ENCODE data around the gene RALGAPA2.

Gene RALGAPA2

GRCh38 chr20:20423117-20423516 is 289.3 kb downstream of the RALGAPA2 start:
- Histone ChIP-seq H3K36me3 (ENCODE audit: control insufficient read depth, low read depth, low read length) (no peaks in the 10 kb centered on the region), H3K27ac (ENCODE audit: low read length) (no peak overlapping the region), H3K9me3 (ENCODE audit: control insufficient read depth, low read depth, low read length) (no peaks in the 10 kb centered on the region), H3K27me3 (ENCODE audit: control insufficient read depth, insufficient read depth, low read length) (no peaks in the 10 kb centered on the region), H3K4me3 (ENCODE audit: low read length) (no peak overlapping the region), H3K9ac (ENCODE audit: low read length) (no peak overlapping the region), H3K4me1 (ENCODE audit: control insufficient read depth, low read depth, low read length) (no peaks in the 10 kb centered on the region)

DNA sequence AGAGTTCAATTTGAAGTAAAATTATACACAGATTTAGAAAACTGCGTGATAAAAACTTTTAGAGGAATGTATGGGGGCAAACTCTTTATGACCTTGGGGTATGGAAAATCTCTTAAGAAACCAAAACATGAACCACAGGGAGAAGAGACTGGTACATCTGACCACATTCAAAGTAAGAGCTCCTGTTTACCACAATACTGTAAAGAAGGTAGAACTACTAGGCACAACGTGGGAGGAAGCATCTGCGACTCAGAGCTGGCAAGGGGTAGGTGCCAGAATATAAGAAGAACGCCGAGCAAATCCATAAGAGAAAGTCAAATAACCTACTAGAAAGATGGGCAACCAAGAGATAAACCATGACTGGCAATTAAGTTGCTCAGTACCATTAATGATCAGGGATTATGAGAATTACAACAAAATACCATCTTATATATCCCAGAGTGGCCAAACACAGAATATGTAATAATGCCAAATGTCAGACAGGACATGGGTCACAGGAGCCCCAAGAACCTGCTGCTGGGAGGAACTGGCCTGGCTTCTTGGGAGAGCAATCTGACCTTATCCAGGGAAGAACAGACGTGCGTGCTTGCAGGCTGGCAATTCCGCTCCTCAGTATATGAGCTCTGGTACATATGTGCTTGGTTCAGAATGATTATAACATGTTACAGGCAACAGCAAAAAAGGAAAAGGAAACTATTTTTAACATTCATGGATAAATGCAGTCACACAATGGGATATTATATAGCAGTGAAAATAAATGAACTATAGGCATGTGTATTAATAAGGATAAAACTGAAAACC is 294.4 kb downstream of the RALGAPA2 start:
- Histone ChIP-seq H3K4me3 (ENCODE audit: low read length) (no peak overlapping the region), H3K9me3 (ENCODE audit: control insufficient read depth, low read depth, low read length) (no peaks in the 10 kb centered on the region), H3K9ac (ENCODE audit: low read length) (no peak overlapping the region), H3K36me3 (ENCODE audit: control insufficient read depth, low read depth, low read length) (no peaks in the 10 kb centered on the region), H3K27ac (ENCODE audit: low read length) (no peak overlapping the region), H3K4me1 (ENCODE audit: control insufficient read depth, low read depth, low read length) (peaks cover 9% of the 10 kb centered on the region), H3K27me3 (ENCODE audit: control insufficient read depth, insufficient read depth, low read length) (peaks cover 10% of the 10 kb centered on the region)

DNA sequence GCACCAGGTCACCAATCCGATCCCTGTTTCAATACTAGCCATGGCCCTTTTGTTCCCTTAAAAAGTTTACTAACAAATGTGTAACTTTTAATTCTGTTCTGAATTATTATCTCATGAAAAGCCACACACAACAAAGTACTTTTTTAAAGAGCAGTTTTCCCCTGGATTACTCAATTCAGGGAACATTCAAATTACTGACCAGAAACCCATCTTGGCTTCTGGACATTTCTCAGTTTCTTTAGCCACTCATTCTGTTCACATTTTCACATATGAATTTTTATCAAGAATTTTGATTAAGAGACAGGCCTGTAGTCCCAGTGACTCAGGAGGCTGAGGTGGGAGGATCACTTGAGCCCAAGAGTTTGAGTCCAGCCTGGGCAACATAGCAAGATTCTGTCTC is 297.1 kb downstream of the RALGAPA2 start:
- Histone ChIP-seq H3K27ac (ENCODE audit: low read length) (no peak overlapping the region), H3K36me3 (ENCODE audit: control insufficient read depth, low read depth, low read length) (no peaks in the 10 kb centered on the region), H3K9me3 (ENCODE audit: control insufficient read depth, low read depth, low read length) (no peaks in the 10 kb centered on the region), H3K9ac (ENCODE audit: low read length) (no peak overlapping the region), H3K27me3 (ENCODE audit: control insufficient read depth, insufficient read depth, low read length) (peaks cover 34% of the 10 kb centered on the region), H3K4me3 (ENCODE audit: low read length) (no peak overlapping the region), H3K4me1 (ENCODE audit: control insufficient read depth, low read depth, low read length) (peaks cover 36% of the 10 kb centered on the region)

GRCh38 chr20:20414640-20415220 is 297.7 kb downstream of the RALGAPA2 start:
- no peaks in the 10 kb centered on the region for H3K9me3 ChIP-seq (ENCODE audit: control insufficient read depth, low read depth, low read length)
- no peak overlapping the region for H3K27ac ChIP-seq (ENCODE audit: low read length)
- H3K4me3 ChIP-seq (ENCODE audit: low read length), result no peak overlapping the region
- no peaks in the 10 kb centered on the region for H3K36me3 ChIP-seq (ENCODE audit: control insufficient read depth, low read depth, low read length)
- H3K4me1 ChIP-seq (ENCODE audit: control insufficient read depth, low read depth, low read length), result peaks cover 37% of the 10 kb centered on the region
- H3K9ac ChIP-seq (ENCODE audit: low read length), result no peak overlapping the region
- H3K27me3 ChIP-seq (ENCODE audit: control insufficient read depth, insufficient read depth, low read length), result peaks cover 37% of the 10 kb centered on the region

DNA sequence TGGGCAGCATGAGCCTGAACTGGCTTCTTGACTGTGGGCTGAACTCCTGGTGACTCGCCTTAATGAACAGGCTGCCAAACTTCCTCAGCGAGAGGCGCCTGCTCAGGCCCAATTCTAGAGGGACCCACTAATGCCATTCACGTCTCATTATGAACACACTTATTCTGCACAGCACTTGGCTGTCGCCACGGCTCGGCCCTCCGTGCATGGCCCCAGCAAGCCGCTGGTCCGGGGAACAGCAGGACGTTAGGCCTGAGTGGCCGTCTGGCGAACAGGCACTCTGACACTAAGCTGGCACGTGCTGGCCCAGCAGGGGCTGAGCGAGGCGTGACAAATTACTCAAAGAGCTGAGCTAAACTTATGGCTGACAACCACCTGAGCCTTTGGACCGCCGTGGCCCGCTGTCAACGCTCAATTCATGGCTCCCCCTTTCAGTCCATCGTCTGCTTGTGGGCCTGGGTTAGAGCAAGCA is 298.6 kb downstream of the RALGAPA2 start:
- no peak overlapping the region for H3K27ac ChIP-seq (ENCODE audit: low read length)
- peaks cover 37% of the 10 kb centered on the region for H3K27me3 ChIP-seq (ENCODE audit: control insufficient read depth, insufficient read depth, low read length)

DNA sequence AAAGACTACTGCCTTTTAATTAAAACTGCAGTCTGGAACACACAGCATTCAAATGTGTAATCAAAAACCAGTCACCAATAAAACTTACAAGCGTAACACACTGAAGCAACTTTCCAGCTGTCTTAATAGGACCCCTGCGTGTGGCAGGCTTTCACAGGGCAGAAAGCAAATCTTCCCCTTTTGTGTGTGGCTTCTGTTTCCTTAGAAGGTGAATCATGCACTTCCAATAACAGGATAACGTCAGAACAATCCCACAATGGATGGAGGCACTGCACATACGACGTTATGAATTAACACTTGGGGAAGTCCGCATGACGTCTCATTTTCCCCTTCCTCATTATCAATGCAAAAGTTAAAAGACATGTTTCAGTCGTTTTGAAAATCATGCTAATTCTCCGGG is 299.7 kb downstream of the RALGAPA2 start:
- Histone ChIP-seq H3K27me3 (ENCODE audit: control insufficient read depth, insufficient read depth, low read length) (peaks cover 37% of the 10 kb centered on the region), H3K27ac (ENCODE audit: low read length) (no peak overlapping the region), H3K9ac (ENCODE audit: low read length) (no peak overlapping the region), H3K9me3 (ENCODE audit: control insufficient read depth, low read depth, low read length) (no peaks in the 10 kb centered on the region), H3K4me3 (ENCODE audit: low read length) (no peak overlapping the region), H3K36me3 (ENCODE audit: control insufficient read depth, low read depth, low read length) (no peaks in the 10 kb centered on the region), H3K4me1 (ENCODE audit: control insufficient read depth, low read depth, low read length) (peaks cover 50% of the 10 kb centered on the region)

More for the DNA sequence above, 298.6 kb downstream of the RALGAPA2 start:
- Histone ChIP-seq H3K9ac (ENCODE audit: low read length) (no peak overlapping the region), H3K36me3 (ENCODE audit: control insufficient read depth, low read depth, low read length) (no peaks in the 10 kb centered on the region), H3K4me3 (ENCODE audit: low read length) (no peak overlapping the region), H3K4me1 (ENCODE audit: control insufficient read depth, low read depth, low read length) (peaks cover 44% of the 10 kb centered on the region), H3K9me3 (ENCODE audit: control insufficient read depth, low read depth, low read length) (no peaks in the 10 kb centered on the region)

GRCh38 chr20:20411836-20412235 is 300.6 kb downstream of the RALGAPA2 start:
- peaks cover 50% of the 10 kb centered on the region for H3K4me1 ChIP-seq (ENCODE audit: control insufficient read depth, low read depth, low read length)
- peaks cover 37% of the 10 kb centered on the region for H3K27me3 ChIP-seq (ENCODE audit: control insufficient read depth, insufficient read depth, low read length)

DNA sequence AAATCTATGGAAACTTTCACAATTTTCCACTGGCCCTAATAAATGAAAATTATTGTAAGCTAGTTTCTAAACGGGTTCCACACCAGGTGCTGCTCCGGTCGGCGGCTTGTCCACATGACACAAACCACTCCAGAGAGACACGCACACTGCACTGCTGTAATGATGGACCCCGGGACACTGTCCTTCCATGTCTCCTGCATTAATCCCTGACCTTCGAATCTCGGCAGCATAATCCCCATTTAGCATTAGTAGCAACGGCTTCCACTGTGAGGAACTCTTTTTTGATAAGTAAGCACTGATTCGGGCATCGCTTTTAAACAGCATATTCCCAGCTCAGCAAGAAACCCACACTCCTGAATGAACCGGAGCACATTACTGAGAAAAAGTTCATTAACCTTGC is 301.0 kb downstream of the RALGAPA2 start:
- Histone ChIP-seq H3K27ac (ENCODE audit: low read length) (no peak overlapping the region), H3K9me3 (ENCODE audit: control insufficient read depth, low read depth, low read length) (no peaks in the 10 kb centered on the region), H3K27me3 (ENCODE audit: control insufficient read depth, insufficient read depth, low read length) (peaks cover 37% of the 10 kb centered on the region), H3K9ac (ENCODE audit: low read length) (no peak overlapping the region), H3K4me1 (ENCODE audit: control insufficient read depth, low read depth, low read length) (peaks cover 50% of the 10 kb centered on the region), H3K36me3 (ENCODE audit: control insufficient read depth, low read depth, low read length) (no peaks in the 10 kb centered on the region), H3K4me3 (ENCODE audit: low read length) (no peak overlapping the region)

More at GRCh38 chr20:20411836-20412235, 300.6 kb downstream of the RALGAPA2 start:
- Histone ChIP-seq H3K27ac (ENCODE audit: low read length) (no peak overlapping the region), H3K4me3 (ENCODE audit: low read length) (no peak overlapping the region), H3K9ac (ENCODE audit: low read length) (no peak overlapping the region), H3K36me3 (ENCODE audit: control insufficient read depth, low read depth, low read length) (no peaks in the 10 kb centered on the region), H3K9me3 (ENCODE audit: control insufficient read depth, low read depth, low read length) (no peaks in the 10 kb centered on the region)

DNA sequence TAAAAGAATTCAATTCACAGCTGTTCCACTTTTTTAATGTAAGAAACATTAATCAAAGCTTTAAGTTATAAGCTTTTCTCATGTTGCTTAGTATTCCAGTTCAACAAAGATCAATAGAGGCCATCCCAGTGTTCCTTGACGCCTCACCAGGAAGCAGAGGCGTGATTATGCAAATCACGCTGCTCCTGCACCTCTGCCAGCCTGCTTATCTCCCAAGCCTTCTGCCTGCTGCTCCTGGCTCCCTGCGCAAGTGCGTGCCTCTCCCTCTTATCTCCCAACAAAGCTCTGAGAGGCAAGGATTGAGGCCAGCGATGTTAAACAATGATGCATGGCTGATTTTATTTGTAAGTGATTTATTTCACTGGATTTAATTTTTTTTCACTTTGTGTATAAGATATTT is 301.8 kb downstream of the RALGAPA2 start:
- H3K4me3 ChIP-seq (ENCODE audit: low read length), result no peak overlapping the region
- peaks cover 37% of the 10 kb centered on the region for H3K27me3 ChIP-seq (ENCODE audit: control insufficient read depth, insufficient read depth, low read length)
- no peak overlapping the region for H3K9ac ChIP-seq (ENCODE audit: low read length)
- no peak overlapping the region for H3K27ac ChIP-seq (ENCODE audit: low read length)
- H3K9me3 ChIP-seq (ENCODE audit: control insufficient read depth, low read depth, low read length), result no peaks in the 10 kb centered on the region
- no peaks in the 10 kb centered on the region for H3K36me3 ChIP-seq (ENCODE audit: control insufficient read depth, low read depth, low read length)
- peaks cover 50% of the 10 kb centered on the region for H3K4me1 ChIP-seq (ENCODE audit: control insufficient read depth, low read depth, low read length)

DNA sequence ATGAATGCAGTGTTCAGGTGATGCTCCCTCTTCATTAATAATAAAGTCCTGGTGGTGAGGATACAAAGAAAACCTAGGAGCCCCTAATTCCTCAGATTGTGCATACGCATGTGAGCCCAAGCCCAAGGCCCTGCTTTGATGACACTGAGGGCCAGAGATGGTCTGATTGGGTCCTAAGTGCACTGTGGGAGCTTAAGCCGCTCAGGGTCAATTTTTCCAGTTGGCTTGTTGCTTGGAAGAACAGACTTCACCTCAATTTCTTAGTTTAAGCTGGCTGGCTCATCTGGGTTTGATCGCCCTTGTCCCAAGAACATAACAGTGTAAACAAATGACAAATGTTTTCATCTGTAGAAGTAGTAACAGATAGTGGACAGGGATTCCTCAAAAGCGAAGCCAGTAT is 303.1 kb downstream of the RALGAPA2 start:
- Histone ChIP-seq H3K27me3 (ENCODE audit: control insufficient read depth, insufficient read depth, low read length) (peaks cover 31% of the 10 kb centered on the region), H3K9me3 (ENCODE audit: control insufficient read depth, low read depth, low read length) (no peaks in the 10 kb centered on the region), H3K36me3 (ENCODE audit: control insufficient read depth, low read depth, low read length) (no peaks in the 10 kb centered on the region), H3K4me1 (ENCODE audit: control insufficient read depth, low read depth, low read length) (peaks cover 50% of the 10 kb centered on the region), H3K4me3 (ENCODE audit: low read length) (no peak overlapping the region), H3K27ac (ENCODE audit: low read length) (no peak overlapping the region), H3K9ac (ENCODE audit: low read length) (no peak overlapping the region)

DNA sequence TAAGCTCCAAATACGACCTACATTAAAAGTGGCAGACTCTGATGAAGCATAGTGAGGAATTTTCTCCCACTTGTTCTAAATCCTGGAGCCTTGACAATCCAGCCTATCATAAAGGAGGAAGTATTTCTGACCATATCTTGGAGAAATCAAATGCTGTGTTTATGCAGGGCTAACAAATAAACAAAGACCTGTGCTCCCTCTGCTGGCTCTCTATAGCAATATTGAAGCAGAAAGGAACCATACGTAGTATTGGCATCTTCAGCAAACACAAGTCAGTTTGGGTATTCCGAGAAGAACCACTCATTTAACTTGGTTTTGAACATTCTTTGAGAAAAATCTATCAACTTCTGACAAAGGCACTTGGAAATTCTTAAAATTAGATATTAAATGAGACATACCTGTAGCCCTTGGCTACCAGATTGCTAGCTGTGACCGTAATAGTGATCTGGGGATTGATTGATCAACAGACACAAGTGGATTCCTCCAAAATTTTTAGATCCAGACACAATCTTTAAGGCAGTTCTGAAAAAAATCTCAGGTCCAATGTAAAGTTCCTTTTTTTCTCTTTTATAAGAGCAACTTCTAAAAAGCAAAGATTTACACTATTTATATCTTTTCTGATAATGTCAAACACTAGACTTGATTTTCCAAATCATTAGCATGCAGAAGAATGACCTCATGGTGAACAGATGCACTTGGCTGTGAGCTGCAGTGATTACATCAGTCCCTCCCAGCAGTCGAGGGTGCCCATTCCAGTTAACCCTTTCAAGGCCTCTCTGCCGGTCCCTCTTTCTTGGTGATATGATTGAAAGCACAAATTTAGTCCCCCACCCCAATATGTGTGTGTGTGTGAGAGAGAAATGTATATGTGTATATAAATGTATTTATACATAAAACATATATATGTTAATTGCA is 304.3 kb downstream of the RALGAPA2 start:
- Histone ChIP-seq H3K9me3 (ENCODE audit: control insufficient read depth, low read depth, low read length) (no peaks in the 10 kb centered on the region), H3K27me3 (ENCODE audit: control insufficient read depth, insufficient read depth, low read length) (peaks cover 28% of the 10 kb centered on the region), H3K27ac (ENCODE audit: low read length) (no peak overlapping the region), H3K9ac (ENCODE audit: low read length) (no peak overlapping the region), H3K4me1 (ENCODE audit: control insufficient read depth, low read depth, low read length) (peaks cover 44% of the 10 kb centered on the region), H3K4me3 (ENCODE audit: low read length) (no peak overlapping the region), H3K36me3 (ENCODE audit: control insufficient read depth, low read depth, low read length) (no peaks in the 10 kb centered on the region)

All from iPS-18a (cell line).